CD14-positive monocyte (primary cell): ENCODE measurements around the gene TP53BP2. TPM values are rescaled to one million over a fixed set of nuclear protein-coding genes. Genes with fewer than 3 reads are reported as not detected.

Experiments
- DNase-seq, 3 donors: peaks; one replicate each; pipeline ENCODE4 v3.0.0-alpha.2; 2011 to 2022
- H2AFZ ChIP-seq: 2 replicates; pipeline ENCODE4 v1.6.0; 2012; ENCODE audit warnings: mild to moderate bottlenecking, low read depth, low read length, inconsistent platforms; ENCODE audit not compliant: insufficient read depth, poor library complexity, severe bottlenecking
- H3K27ac ChIP-seq, 2 donors: 1 replicate in 1 of 2; 2 replicates in 1 of 2; pipeline ENCODE4 v1.5.1; 2012 to 2013; ENCODE audit warnings: low read length in 2 of 2, control low read depth in 1 of 2, inconsistent platforms in 1 of 2, low read depth in 1 of 2, mild to moderate bottlenecking in 1 of 2
- H3K27me3 ChIP-seq, 2 donors: one replicate each; pipeline versions ENCODE4 v1.6.0 to v1.6.1; 2011 to 2013; ENCODE audit warnings: low read length in 2 of 2; ENCODE audit not compliant: control insufficient read depth in 2 of 2, insufficient read depth in 2 of 2
- H3K36me3 ChIP-seq, 2 donors: replicated peaks in 1 of 2; 1 replicate in 1 of 2; 2 replicates in 1 of 2; pipeline versions ENCODE4 v1.5.1 to v1.6.1; 2012 to 2013; ENCODE audit warnings: low read length in 2 of 2, control low read depth in 1 of 2, inconsistent platforms in 1 of 2, mild to moderate bottlenecking in 1 of 2; ENCODE audit not compliant: insufficient read depth in 2 of 2, control insufficient read depth in 1 of 2
- H3K4me1 ChIP-seq, 2 donors: 1 replicate in 1 of 2; 2 replicates in 1 of 2; pipeline versions ENCODE4 v1.5.1 to v1.6.1; 2012 to 2013; ENCODE audit warnings: low read length in 2 of 2, control low read depth in 1 of 2, inconsistent platforms in 1 of 2, mild to moderate bottlenecking in 1 of 2, moderate library complexity in 1 of 2; ENCODE audit not compliant: insufficient read depth in 2 of 2, control insufficient read depth in 1 of 2
- H3K4me2 ChIP-seq: replicated peaks from 2 replicates; pipeline ENCODE3; 2012; ENCODE audit warnings: low read length, moderate library complexity, mild to moderate bottlenecking; ENCODE audit not compliant: poor library complexity, severe bottlenecking; ENCODE audit errors: extremely low read depth
- H3K4me3 ChIP-seq, 3 experiments: fragments of 200-600 bp in 1 of 3; sonication (generic) in 1 of 3; replicated peaks in 1 of 3; 1 replicate in 2 of 3; 2 replicates in 1 of 3; pipeline ENCODE4 v1.5.1; 2011 to 2013; ENCODE audit warnings: low read length in 3 of 3, mild to moderate bottlenecking in 3 of 3, control low read depth in 2 of 3, low read depth in 2 of 3, inconsistent platforms in 1 of 3, moderate library complexity in 1 of 3
- H3K79me2 ChIP-seq: 2 replicates; pipeline ENCODE4 v1.6.0; 2012; ENCODE audit warnings: mild to moderate bottlenecking, control low read depth, inconsistent platforms, low read length, moderate library complexity; ENCODE audit not compliant: insufficient read depth
- H3K9ac ChIP-seq: 2 replicates; pipeline ENCODE4 v1.6.0; 2017; ENCODE audit warnings: low read length, mild to moderate bottlenecking; ENCODE audit not compliant: insufficient read depth, poor library complexity, severe bottlenecking
- H3K9me3 ChIP-seq, 2 donors: replicated peaks in 1 of 2; 1 replicate in 1 of 2; 2 replicates in 1 of 2; pipeline versions ENCODE4 v1.5.1 to v1.6.1; 2012 to 2013; ENCODE audit warnings: low read length in 2 of 2, control low read depth in 1 of 2; ENCODE audit not compliant: control insufficient read depth in 1 of 2, insufficient read depth in 1 of 2
- H4K20me1 ChIP-seq: 2 replicates; pipeline ENCODE4 v1.6.0; 2012; ENCODE audit warnings: mild to moderate bottlenecking, low read length, control low read depth, moderate library complexity; ENCODE audit not compliant: insufficient read depth
- H3K27ac Mint-ChIP-seq, 7 donors: one replicate each; pipeline ENCODE4 v1.8.0; 2020; ENCODE audit warnings: mild to moderate bottlenecking in 7 of 7, mixed read lengths in 7 of 7, moderate library complexity in 6 of 7, inconsistent platforms in 2 of 7
- H3K27me3 Mint-ChIP-seq, 3 donors: one replicate each; pipeline ENCODE4 v1.8.0; 2021 to 2022; ENCODE audit warnings: low read depth in 3 of 3, mild to moderate bottlenecking in 3 of 3, mixed read lengths in 3 of 3, moderate library complexity in 3 of 3, inconsistent platforms in 1 of 3
- H3K36me3 Mint-ChIP-seq, 2 donors: one replicate each; pipeline ENCODE4 v1.8.0; 2020; ENCODE audit warnings: mixed read lengths in 2 of 2, inconsistent platforms in 1 of 2, mild to moderate bottlenecking in 1 of 2
- H3K4me1 Mint-ChIP-seq: one replicate; pipeline ENCODE4 v1.8.0; 2020; ENCODE audit warnings: mild to moderate bottlenecking, mixed read lengths
- H3K4me3 Mint-ChIP-seq, 2 donors: one replicate each; pipeline ENCODE4 v1.8.0; 2020; ENCODE audit warnings: mild to moderate bottlenecking in 2 of 2, mixed read lengths in 2 of 2, moderate library complexity in 1 of 2
- H3K9me3 Mint-ChIP-seq, 7 donors: one replicate each; pipeline ENCODE4 v1.8.0; 2020 to 2022; ENCODE audit warnings: mixed read lengths in 7 of 7, mild to moderate bottlenecking in 6 of 7, moderate library complexity in 6 of 7, inconsistent platforms in 2 of 7
- CTCF ChIP-seq: fragments of 200-600 bp; IDR thresholded peaks from one replicate; pipeline ENCODE4 v1.8.0; 2022; ENCODE audit warnings: antibody characterized with exemption, mild to moderate bottlenecking
- WGBS: methylation state at CpG from one replicate; pipeline ENCODE4 v1.1.5; 2013; ENCODE audit warnings: missing lambda C conversion rate; ENCODE audit not compliant: insufficient coverage; 5-methylcytosine and 5-hydroxymethylcytosine counted together
- intact Hi-C, 2 donors: fragments of 100-400 bp; cut with micrococcal nuclease; formaldehyde crosslinking; loops; one replicate each; pipeline versions ENCODE4 v1.15.0 to v1.15.1; 2023
- polyA plus RNA-seq, 3 donors: library from polyadenylated mRNA; depleted of rRNA in 1 of 3; unstranded in 2 of 3; stranded (reverse) in 1 of 3; fragments of 300-500 nt in 2 of 3; fragments of >200 nt in 1 of 3; fragmentation: Illumina TruSeq in 2 of 3; gene quantifications; 1 replicate in 2 of 3; 2 replicates in 1 of 3; pipeline ENCODE4 v1.2.3, GENCODE V29; 2012 to 2021

The TP53BP2 gene
- polyA plus RNA-seq, 3 donors: 5.7 to 19.7 (median 8.8) TPM

GRCh38 chr1:223885614-223886013, 39.9 kb upstream of the TP53BP2 start:
- Mint-ChIP-seq H3K27ac (no peak overlapping the region), H3K4me1 (no peaks in the 10 kb centered on the region), H3K27me3 (peaks cover 2 to 3% (median 3%) of the 10 kb centered on the region in 3 donors), H3K36me3 (no peaks in the 10 kb centered on the region), H3K9me3 (no peaks in the 10 kb centered on the region), H3K4me3 (no peak overlapping the region)
- Histone ChIP-seq H3K4me2 (no peak overlapping the region), H3K27me3 (no peaks in the 10 kb centered on the region), H3K9ac (no peak overlapping the region), H2AFZ (no peak overlapping the region), H3K27ac (no peak overlapping the region), H3K9me3 (no peaks in the 10 kb centered on the region), H3K4me1 (no peaks in the 10 kb centered on the region), H3K79me2 (no peaks in the 10 kb centered on the region), H3K4me3 (no peak overlapping the region), H4K20me1 (no peaks in the 10 kb centered on the region), H3K36me3 (no peaks in the 10 kb centered on the region)
- no peak for DNase-seq
- intact Hi-C loops: no loop called here
- 100% methylated on average over 1 of the region's 3 CpGs for WGBS
- no peak for TF ChIP-seq CTCF

DNA sequence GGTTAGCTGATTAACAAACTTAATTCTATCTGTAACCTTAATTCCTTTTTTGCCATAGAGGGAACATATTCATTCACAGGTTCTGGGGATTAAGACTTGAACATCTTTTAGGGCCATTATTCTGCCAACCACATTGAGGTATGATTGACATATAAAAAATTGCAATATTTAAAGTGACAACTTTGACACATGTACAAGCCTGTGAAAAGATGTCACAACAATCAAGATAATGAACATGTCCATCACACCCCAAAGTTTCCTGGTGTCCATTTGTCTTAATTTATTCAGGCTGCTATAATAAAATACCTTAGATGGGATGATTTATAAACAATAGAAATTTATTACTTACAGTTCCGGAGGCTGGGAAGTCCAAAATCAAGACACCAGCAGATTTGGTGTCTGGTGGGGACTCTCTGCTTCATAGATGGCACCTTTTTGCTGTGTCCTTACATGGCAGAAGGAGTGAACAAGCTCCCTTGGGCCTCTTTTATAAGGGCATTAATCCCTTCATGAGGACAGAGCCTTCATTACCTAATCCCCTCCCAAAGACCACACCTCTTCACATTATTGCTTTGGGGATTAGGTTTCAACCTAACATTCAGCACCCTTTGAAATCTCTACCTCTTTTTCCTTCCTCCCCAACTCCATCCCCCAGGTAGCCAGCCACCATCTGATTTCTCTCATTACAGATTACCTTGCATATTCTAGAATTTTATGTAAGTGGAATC, 33.0 kb upstream of the TP53BP2 start:
- peaks cover 2% of the 10 kb centered on the region for H3K4me1 Mint-ChIP-seq

More for the DNA sequence above, 33.0 kb upstream of the TP53BP2 start:
- Mint-ChIP-seq H3K27ac (peak overlapping the region in 1 of 7 donors; percentile 2), H3K27me3 (peaks cover 0 to 4% (median 3%) of the 10 kb centered on the region in 3 donors), H3K9me3 (peaks cover 0 to 15% (median 6%) of the 10 kb centered on the region in 7 donors), H3K4me3 (no peak overlapping the region), H3K36me3 (no peaks in the 10 kb centered on the region)
- Histone ChIP-seq H3K9ac (no peak overlapping the region), H3K27ac (no peak overlapping the region), H3K36me3 (no peaks in the 10 kb centered on the region), H3K9me3 (no peaks in the 10 kb centered on the region), H3K79me2 (no peaks in the 10 kb centered on the region), H3K4me3 (no peak overlapping the region), H3K27me3 (no peaks in the 10 kb centered on the region), H2AFZ (no peak overlapping the region), H4K20me1 (no peaks in the 10 kb centered on the region), H3K4me1 (no peaks in the 10 kb centered on the region), H3K4me2 (no peak overlapping the region)
- no peak for DNase-seq
- no CpG with 5 or more reads among the region's 1 CpG for WGBS
- no peak for TF ChIP-seq CTCF
- intact Hi-C loops: no loop called here
